HG03342 (cell line): ENCODE data around the gene NCDN.
A peak's percentile ranks its signal among the peaks of the same experiment; 100 is the strongest.

Source experiments
- ATAC-seq: cut with Tn5 transposase; IDR thresholded peaks from one replicate; pipeline ENCODE4 v1.9.1; 2021; ENCODE audit warnings: mild to moderate bottlenecking, moderate library complexity; ENCODE audit not compliant: unreplicated experiment

NCDN gene

DNA sequence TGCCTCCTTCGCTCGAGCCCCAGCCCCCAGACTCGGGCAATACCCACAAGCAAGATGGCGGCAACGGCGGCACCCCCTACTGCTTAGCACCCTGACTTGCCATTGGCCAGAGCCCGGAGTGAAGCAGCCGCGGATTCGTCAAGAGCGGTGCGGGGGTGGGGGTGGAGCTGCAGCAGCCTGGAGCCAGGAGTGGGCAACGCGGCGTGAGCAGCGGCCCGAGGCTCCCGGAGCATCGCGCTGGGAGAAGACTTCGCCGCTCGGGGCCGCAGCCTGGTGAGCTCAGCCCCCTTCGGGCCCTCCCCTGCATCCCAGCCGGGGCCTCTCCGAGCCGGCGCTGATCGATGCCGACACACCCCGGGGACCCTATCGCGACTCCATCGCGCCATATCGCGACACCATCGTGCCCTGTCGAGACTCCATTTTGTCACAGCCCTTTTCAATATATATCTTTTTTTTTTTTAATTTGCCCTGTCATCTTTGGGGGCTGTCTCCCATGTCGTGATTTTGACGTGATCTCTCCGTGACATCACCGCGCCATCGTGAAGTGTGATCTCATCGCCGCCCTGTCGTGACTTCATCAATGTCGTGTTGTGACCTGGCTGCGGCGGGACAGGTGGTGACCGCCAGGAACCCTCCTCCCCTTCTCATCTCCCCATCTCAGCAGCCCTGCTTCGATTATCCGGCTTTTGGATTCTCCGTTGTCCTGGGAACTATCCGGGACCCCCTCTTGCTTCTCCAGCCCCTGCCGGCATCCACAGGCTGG lies at the start of gene NCDN:
NCDN (plus strand) TSS at position 189 of the 763 bp plus-strand sequence; CDS start at position 581, 392 bp downstream.
- ATAC-seq, result peak; percentile 84

DNA sequence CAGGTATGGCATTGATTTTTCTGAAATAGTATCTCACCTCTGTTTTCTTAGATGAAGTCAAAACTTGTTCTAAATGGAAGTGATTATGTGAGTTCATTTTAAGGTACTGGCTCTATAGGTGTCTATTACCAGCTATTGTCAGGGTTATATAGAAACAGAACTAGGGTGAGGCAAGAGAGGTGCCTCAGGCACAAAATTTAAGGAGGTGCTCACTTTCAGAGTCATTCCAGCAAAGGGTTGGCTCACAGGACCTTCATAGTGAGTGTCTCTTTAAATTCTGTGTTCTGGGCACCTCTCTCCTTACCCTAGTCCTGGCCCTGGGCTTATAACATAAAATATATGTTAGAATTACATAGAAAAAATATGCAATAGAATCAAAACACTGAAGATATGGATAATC lies 49.7 kb upstream of the NCDN start:
- ATAC-seq, result no peak

DNA sequence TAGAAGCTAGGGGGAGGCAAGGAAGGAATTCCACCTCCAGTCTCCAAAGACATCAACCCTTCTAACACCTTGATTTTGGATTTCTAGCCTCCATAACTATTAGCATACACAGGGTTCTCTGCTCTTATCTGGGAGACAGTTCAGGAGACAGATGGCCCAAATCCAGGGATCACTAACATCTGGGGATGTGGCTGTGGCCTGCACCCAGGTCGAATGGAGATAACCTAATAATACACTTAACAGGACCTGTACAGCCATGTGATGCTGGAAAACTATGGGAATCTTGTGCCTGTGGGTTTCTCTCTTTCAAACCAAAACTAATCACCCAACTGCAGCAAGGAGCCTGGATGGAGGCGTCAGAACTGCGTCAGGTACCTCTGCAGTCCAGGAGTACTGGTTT lies 48.0 kb upstream of the NCDN start:
- no peak for ATAC-seq

- no peak for ATAC-seq
Measured at GRCh38 chr1:35511305-35511704, 46.3 kb upstream of the NCDN start.

DNA sequence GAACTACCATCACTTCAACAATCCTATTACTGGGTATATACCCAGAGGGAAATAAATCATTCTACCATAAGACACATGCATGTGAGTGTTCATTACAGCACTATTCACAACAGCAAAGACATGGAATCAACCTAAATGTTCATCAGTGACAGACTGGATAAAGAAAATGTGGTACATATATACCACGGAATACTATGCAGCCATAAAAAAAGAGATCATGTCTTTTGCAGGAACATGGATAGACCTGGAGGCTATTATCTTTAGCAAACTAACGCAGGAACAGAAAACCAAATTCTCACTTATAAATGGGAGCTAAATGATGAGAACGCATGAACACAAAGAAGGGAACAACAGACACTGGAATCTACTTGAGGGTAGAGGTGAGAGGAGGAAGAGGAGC lies 39.4 kb upstream of the NCDN start:
- ATAC-seq, result no peak

GRCh38 chr1:35519432-35519831 lies 38.2 kb upstream of the NCDN start:
- ATAC-seq, result no peak

DNA sequence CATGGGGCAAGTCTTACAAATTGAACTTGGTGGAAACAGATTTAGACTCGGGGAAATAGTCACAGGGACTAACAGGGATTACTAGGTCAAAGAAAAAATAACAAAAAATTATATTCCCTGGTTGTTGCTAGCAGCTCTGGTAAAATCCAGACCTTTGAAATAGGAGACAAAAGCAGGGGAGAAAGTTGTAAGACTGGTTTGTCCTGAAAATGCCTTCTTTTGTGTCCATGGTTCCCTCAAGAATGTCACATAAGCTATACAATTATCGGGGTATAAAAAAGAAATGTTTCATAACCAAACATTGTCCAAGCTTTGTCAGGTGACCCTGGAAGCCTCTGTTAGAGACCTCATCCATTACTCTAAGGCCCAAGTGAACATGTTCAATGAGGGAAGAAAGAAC lies 33.5 kb upstream of the NCDN start:
- no peak for ATAC-seq

DNA sequence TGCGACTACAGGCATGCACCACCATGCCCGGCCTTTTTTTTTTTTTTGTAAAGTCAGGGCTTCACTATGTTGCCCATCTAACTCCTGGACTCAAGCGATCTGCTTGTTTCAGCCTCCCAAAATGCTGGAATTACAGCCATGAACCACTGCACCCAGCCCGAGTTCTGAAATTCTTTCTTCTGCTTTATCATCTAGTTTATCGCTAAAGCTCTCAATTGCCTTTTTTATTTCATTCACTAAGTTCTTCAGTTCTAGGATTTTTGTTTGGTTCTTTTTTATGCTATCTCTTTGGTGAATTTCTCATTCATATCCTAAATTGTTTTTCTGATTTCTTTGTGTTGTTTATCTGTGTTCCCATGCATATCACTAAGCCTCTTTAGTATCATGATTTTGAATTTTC lies 27.4 kb upstream of the NCDN start:
- no peak for ATAC-seq

DNA sequence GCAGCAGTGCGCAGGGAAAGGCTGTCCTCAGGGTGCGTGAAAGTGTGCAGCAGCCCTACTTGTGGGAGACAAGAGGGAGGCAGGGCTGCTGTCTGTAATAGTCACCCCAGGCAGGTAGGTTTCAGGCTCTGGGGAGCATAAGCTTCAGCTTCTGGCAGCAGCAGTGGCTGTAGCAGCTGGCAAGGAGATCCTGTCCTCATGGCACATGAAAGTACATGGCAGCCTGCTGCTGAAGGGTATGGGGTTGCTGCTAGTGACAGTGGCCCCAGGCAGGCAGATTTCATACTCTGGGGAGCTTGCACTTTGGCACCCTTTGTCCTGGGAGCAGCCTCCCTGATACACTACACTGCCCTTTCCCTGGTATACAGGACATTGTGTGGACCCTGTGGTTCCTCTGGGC lies 26.7 kb upstream of the NCDN start:
- no peak for ATAC-seq

GRCh38 chr1:35531368-35531767 lies 26.2 kb upstream of the NCDN start:
- no peak for ATAC-seq

GRCh38 chr1:35532497-35533223 lies 24.9 kb upstream of the NCDN start:
- ATAC-seq, result no peak

GRCh38 chr1:35533586-35533985 lies 24.0 kb upstream of the NCDN start:
- ATAC-seq, result no peak

GRCh38 chr1:35535243-35535642 lies 22.4 kb upstream of the NCDN start:
- ATAC-seq, result no peak

- ATAC-seq, result no peak
Measured at GRCh38 chr1:35536556-35537162, 20.9 kb upstream of the NCDN start.

DNA sequence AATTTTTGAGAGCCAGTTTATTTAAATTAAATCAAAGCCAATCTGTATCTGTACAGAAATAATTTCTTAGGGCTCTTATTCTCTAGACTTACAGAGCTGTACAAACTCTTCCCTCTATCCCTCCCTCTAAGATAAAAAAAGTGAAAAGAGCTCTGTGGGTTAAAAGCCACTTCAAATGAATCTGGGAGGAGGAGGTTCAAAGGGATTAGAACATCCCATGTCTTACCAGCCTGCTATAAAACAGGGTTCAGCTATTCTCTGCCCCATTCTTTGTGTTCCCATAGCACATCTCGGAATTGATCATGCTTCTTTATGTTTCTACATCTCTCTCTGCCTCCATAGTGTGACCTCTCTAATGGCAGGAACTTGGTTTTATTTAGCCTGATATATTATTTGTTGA lies 19.8 kb upstream of the NCDN start:
- no peak for ATAC-seq

GRCh38 chr1:35539073-35539823 lies 18.4 kb upstream of the NCDN start:
- ATAC-seq, result no peak

DNA sequence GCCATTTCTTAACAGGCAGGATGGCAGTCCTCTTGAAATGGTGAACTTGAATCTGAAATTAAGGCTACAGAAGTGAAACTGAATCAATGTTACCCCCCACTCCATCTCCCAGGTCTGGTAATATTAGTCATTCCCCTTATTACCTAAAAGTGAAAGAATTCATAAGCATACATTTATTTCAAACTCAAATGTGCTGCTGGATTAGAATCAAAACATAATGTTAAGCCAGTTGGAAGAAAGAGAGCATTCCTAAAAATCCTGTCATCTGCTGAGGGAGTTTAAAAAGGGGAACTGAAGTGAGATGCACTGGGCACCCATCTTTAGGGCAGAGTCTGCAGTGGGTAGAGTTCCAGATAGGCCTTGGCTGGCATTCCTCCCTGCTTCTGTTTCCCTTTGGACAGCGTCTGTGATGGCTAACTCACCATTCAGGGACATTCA lies 17.8 kb upstream of the NCDN start:
- peak; percentile 47 for ATAC-seq

DNA sequence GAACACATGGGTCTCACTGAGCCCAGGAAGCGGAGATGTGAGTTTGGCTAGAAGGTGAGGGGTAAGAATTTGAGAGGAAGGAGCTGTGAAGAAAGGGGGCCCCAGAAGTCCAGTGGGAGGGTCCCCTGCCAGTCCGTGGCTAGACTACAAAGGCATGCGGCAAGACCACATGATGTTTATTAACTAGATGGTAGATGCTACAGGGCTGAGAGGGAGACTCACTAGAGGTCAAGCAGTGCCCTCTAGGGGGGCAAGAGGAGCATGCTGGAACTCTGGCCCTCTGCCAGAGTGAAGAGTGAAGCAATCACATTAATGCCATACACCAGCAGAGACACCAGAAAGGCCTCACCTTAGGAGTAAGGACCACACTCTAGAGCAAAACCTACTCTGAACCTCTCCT lies 12.6 kb upstream of the NCDN start:
- ATAC-seq, result no peak

DNA sequence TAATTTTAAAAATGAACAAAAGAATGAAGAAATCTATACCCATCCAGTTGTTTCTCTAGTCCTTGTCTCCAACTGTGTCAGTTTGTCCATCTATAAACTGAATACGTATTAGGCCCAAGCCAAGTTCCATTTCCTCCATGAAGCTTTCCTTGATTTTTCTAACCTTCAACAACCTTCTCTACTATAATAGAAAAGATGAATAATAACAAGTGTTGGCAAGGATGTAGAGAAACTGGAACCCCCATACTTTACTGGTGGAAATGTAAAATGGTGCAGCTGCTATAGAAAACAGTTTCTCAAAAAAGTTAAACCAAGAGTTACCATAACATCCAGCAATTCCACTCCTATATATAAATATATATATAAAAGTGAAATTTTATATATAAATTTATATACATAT lies 11.0 kb upstream of the NCDN start:
- ATAC-seq, result no peak

- ATAC-seq, result no peak
Measured at GRCh38 chr1:35553851-35554250, 3.7 kb upstream of the NCDN start.
